ENCODE data around the gene MYO1D.

MYO1D gene

DNA sequence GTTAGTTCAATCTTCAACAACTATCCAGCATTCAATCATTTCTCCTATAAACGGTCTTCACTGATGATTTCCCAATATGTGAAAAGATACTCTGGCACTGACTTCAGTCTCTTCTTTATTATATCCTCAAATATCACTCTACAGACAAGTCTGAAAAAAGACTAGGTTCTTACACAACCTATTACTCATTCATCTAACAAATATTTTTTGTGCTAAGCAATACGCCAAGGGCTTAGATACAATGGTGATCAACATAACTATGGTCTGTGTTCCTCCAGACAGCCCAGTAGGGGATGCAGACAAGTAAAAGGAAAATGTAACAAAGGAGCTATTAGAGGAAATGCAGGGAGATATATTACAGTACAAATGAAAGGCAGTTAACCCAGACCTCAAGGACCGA, 63.9 kb downstream of the MYO1D start:
- DNase-seq, result no peak

DNA sequence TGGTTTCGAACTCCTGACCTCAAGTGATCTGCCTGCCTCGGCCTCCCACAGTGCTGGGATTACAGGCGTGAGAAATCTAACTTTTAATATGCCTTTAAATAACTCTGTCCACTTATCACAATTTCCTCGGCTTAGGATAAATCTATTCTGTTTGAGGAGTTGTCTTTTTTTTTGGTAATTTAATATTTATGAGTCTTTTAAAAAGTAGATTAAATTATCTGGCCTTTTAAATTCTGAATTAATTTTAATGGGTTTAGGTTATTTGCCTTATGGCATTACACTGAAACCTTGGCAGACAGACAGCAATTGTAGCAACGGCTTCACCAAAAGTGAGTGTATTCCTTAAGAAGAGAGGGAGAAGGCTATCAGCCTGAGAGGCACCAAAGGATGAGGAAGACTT, 66.2 kb downstream of the MYO1D start:
- no peak for DNase-seq

DNA sequence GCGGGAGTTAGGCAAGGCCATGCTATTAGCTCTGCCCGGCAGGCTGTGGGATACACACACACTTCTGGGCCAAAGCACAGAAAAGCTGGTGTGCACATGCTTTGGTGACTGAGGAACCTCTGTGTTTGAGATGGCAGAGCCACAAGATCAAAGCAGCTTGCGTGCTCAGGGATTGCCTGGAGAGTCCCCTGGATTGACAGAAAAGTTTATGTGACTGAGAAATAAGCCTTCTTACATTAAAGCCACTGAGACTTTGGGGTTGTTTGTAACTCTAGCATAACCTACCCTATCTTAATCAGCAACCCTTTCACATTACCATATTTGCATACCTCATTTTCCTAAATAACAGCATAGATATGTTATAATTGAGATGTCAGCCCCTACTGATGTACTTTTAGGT, 69.3 kb downstream of the MYO1D start:
- peak; percentile 13 to 70 for DNase-seq

DNA sequence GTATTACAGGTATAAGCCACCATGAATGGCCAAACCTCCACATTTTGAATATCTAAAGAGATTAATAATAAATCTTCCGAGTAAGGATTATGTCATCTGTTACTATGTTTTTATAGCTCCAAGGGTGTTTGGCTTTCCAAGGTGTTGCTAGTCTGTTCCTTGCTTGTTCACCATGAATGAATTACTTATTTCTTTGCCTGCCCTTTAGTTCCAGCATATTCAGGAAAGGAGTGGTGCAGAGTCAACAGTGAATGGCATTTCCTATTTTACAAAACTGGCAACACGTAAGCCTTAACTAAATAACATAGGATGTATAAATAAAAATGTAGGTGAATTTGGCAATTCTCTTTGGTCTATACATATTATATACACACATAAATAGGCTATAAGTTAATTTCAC, 70.3 kb downstream of the MYO1D start:
- DNase-seq, result no peak

DNA sequence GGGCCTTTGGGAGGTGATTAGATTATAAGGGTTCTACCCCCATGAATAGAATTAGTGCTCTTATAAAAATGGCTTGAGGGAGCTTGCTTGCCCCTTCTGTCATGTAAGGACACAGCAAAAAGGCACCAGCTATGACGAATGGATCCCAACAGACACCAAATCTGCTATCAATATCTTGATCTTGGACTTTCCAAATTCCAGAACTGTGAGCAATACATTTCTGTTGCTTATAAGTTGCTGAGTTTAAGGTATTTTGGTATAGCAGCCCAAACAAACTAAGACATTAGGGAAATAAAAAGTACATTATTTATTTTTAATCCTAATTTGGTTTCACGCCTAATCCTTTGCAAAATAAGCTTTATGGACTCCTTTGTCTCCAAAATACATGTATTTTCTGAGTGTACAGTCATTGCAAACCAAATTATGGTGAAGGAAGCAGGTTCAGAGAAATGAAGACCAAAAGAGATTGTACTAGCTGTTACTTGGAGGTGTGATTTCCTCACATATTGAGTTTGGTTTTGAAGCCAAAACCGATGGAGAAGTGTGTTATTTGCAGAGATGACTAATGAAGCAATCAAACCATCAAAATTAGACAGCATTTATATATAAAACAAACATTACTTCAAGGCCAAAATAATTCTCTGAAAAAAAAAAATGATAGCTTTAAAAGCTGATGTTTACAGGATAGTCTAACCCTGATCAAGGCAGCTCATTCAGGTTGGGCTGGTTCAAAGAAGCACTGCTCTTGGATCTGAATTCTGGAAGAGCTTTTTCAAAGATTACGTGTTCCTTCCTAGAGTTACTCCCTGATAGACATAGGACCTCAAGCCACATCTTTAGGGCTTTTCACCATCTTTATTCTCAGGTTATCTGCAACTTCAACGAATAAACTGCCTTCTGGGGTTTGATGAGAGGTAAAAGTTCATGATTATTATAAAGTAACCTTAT, 71.6 kb downstream of the MYO1D start:
- DNase-seq, result no peak

DNA sequence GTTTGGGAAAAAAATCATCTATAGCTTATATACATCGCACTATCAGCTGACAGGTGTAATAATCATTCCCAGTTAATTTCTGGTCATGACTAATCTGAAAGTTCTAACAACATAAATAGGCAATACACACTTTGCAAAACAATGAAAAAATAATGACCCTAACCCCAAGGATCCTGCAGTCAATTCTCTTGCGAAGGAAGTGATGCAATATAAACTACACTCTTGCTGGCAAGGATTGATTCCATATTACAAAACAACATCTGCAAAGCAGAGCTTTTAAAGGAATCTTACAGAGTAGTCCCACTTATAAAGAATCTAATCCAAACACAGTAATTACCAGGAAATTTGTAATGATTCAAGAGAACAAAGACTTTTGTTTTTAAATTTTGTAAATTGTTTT, 73.4 kb downstream of the MYO1D start:
- no peak for DNase-seq

DNA sequence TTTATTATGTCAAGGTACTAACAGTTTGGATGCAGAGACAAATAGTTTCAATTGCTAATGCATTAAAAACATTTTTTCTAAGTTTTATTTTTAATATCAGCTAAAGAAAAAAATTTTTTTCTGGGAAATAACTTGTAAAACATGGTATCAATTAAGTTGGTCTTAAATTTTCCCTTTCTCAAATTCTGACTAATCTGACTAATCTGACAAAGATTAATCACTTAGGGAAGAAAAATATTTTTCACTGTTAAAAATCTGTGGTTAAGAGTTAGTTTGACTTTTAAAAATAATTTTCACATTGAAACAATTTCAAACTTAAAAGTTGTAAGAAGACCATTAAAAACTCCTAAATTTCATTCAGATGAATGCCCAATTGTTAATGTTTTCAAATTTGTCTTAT, 74.6 kb downstream of the MYO1D start:
- no peak for DNase-seq

DNA sequence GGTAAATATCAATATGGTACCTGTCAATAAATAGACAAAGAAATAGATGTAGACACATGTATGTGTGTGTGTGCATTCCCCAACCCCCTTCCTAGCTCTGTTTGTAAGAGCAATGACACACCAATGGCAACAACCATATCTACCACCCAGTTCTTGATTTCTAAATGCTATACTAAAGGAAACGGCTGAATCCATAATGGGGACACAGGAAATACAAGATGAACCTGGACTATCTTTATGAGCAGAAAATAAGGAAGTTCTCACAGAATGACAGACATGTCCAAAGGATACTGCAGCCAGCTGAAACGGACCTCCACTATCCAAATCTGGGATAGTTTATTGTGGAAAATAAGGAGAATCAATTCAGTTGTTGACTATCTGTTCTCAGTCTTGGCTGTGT, 75.3 kb downstream of the MYO1D start:
- DNase-seq, result no peak

DNA sequence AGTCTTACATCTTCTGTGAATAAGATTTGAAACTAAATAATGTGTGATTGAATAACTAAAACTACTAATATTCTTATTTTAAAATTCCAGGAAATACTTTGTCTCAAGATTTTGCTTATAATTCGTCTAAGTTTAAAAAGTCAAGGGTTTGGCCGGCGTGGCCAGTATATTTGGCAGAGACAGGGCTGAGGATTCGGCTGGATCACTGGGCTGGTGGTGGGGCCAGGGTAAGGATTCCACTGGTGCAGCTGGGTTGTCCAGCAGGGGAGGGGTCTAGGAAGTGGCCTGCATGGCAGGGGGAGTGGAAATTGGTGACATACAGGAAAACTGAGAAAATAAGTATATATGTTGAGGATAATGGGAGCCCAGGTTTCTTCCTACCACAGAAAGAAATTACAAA, 75.7 kb downstream of the MYO1D start:
- DNase-seq, result no peak

DNA sequence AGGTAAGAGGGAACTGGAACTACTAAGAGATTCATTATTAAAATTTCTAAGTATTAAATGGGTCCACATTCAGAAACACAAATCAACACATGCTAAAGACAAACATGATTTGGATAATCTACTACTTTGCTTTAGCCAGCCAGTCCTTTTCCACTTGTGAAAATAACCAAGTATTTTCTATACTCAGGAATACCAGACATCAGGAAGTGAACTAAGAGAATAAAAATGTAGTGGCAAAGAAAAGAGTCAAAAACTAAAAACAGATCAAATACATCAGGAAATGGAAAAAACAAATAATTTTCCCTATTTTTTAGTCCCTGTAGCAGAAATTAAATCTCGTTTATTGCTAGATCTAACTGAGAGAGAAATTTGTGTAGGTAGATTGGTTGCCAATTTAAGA, 78.0 kb downstream of the MYO1D start:
- no peak for DNase-seq

DNA sequence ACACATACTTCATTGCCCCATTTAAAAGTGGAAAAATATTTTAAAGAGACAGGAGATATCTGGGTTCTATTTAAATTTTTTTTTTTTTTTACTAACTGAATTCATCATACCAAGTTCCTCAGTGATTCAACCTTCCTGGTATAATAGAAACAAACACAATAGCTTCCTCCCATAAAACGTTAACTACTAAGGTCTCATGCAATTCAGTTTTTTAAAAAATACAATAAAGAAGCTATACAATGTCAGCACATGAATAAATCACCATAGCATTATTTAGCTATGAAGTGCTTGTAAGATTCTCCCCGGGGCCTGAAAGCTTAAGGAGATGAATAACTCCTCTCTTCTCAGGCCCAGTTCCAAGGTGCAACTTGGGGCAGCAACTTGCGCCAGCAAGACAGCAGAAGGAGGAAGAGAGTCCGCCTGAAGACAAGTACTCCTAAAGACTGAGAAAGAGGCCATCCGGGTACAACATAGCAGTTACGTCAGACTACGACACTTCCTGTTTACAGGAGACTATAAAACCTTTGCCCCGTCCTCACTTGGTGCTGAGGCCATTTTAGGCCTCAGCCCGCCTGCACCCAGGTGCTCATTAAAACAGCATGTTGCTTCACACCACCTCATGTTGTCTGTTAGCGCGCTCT, 81.5 kb downstream of the MYO1D start:
- no peak for DNase-seq

DNA sequence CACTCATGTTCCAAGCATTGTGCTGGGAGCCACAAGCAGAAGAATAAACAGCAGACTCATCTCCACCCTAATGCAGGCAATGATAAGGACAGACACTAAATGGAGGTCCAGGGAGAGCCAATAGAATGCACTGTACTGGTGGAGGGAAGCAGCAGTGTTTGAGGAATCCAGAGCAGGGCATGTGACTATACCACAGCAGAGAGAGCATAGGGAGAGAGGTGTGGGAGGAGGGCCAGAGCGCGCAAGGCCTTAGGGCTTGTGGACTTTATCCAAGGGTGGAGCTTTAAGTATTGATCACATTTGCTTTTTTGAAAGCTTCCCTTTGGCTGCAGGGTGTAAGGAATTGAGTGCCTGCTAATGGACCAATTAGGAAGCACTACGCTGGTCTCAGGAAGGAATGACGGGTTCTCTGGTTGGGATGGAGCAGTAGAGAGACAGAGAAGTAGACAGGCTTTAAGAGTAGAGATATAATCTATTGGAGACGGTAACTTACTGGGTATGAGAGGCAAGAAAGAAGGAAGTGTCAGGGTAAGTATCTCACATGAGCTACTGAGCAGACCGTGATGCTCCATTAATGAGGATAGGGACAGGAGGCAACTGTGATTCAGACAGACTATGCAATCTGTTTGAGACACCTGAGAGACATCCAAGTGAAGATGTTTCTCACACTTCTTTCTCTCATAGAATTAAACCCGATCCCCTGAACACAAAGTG, 82.2 kb downstream of the MYO1D start:
- no peak for DNase-seq

DNA sequence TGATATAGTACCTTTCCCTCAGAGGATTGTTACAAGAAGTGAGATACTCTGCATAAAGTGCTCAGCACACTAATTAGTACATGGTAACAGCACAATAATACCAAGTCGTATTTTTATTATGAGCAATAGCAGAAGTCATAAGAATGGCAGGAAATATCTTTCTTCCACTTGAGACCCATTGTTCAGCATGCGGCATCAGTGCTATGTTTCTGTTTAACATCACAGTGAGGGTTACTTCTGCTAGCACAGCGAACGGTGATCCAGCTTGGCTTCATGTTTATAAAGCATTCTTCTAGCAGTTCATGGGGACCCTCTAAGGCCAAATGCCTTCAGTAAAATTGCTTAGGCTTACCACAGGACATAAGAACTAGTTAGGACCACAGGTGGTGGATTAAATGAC, 83.1 kb downstream of the MYO1D start:
- DNase-seq, result no peak

DNA sequence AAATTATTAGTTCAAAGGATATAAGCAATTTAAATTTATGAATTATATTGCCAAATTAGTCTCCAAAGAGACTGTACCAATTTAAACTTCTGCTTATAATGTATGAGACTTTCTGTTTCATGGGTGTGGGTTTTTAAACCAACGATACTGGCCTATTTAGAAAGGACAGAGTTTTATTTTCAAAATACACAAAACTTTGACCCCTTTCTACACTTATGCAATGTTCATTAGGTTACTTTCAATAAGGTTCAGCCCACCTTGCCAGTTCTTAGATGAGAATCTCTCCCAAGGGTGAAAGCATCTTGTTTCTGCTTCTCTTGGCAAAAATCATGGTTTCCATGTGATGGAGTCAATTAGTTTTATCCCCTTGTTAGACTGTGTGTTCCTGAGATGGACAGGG, 84.7 kb downstream of the MYO1D start:
- DNase-seq, result no peak

DNA sequence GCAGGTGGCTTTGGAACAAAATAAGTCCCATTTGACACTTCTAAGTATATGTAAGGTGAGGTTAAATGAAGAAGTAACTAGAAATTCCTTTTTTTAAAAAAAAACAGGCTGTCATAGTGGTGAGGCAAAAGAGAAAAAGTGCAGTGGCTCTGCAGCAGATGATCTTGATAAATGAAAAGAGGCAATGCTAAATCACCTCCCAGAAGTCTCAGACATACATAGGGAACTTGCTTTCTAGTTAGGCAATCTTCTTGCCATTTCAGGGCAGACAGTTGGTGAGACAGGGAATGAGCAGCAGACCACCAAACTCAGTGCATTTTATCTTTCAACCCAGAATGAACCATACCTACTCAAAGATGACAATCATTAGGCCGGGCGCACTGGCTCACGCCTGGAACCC, 90.8 kb downstream of the MYO1D start:
- DNase-seq, result no peak

DNA sequence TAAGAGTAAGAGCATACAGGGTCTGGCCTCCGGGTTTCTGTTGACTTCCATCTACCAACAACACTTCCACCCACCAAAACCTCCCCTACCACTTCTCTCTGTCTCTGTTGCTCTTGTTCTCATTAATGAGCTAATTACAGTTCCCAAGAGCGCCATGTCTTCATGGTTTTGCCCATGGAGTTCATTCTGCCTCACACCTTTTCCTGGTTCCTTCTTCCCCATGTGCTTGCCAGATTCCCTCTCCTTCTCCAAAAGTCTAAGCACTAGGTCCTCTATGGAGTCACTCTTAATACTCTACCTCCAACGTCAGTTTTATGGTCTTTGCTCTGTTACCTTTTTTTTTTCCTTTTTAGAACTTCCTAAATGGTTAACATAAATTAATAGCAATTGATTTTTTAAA, 92.8 kb downstream of the MYO1D start:
- no peak for DNase-seq

DNA sequence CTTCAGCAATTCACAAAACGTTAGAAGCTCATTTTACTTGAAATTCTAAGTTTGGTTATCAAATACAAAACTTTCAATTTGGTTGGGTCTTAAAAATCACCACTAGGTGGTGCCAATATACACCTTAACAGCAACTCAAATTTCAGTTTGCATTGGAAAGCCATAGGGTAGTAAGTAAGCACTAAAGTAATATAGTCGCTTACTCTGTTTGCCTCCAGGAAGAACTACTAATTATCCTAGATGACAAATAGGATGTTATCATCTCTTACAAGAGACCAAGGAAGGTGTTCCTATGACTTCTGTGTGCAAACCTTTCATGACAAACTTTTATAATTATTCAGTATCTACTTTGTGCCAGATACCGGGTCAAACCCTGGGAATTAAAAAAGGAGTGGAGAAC, 93.3 kb downstream of the MYO1D start:
- DNase-seq, result peak; percentile 29 to 76

DNA sequence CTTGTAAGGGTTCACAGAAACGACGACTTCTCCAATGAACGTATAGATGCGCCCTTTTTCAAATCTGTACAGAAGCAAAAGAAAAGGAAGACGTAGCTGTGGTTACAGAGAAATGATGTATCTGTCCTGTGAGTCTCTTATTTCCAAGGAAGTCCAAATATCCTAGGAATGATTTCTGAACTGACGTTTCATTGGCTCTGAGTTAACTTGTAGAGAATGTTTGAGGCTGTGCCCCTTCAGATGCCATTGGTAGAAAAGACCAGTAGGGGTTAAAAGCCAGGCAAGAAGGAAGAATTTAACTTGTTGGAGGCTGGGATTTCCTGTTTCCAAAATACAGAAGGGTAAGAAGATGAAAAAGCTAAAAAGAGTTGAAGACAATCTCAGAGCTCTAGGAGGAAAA, 96.2 kb downstream of the MYO1D start:
- no peak for DNase-seq

DNA sequence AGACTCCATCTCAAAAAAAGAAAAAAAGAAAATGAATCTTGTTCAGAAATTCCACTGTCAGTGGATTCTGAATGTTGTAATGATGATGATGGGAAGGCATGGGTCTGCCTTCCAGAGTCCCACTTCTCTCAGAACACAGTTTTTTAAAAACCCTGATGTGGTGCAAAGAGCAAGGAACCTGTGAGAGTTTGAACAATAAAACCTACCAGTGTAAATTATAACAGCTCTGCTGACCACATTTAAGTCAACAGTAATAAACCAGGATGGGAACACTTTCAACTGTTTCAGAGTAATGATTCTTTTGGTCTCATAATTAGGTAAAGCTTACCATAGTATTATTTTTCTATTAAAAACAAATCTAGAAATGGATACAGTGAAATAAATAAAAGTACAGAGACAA, 99.0 kb downstream of the MYO1D start:
- no peak for DNase-seq

DNA sequence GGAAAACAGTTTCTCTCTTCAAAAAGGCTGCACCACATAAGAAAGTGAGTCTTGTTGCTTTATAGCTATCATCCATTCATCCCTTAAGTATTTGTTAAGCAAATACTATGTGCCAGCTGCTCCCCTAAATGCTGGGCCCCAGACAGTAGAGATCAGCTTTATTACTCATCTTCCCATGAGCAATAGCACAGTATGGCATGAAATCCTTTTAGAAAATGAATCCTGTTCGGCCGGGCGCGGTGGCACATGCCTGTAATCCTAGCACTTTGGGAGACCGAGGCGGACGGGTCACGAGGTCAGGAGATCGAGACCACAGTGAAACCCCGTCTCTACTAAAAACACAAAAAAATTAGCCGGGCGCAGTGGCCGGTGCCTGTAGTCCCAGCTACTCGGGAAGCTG, 99.5 kb downstream of the MYO1D start:
- no peak for DNase-seq

DNA sequence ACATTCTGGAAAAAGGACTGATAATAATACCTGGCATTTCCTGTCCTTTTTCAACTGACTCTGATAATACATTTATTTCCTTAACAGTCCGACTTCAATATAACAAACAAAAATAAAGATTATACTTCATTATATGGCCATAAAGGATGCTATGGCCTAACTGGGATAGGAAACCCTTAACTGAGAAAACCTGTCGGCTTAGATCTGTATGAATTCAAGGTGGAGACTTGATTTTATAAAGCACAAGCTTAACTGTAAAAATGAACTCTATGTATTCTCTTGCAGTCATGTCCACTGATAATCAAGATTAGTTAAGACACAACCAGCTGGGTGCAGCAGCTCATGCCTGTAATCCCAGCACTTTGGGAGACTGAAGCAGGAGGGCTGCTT, 102.2 kb downstream of the MYO1D start:
- DNase-seq, result no peak

DNA sequence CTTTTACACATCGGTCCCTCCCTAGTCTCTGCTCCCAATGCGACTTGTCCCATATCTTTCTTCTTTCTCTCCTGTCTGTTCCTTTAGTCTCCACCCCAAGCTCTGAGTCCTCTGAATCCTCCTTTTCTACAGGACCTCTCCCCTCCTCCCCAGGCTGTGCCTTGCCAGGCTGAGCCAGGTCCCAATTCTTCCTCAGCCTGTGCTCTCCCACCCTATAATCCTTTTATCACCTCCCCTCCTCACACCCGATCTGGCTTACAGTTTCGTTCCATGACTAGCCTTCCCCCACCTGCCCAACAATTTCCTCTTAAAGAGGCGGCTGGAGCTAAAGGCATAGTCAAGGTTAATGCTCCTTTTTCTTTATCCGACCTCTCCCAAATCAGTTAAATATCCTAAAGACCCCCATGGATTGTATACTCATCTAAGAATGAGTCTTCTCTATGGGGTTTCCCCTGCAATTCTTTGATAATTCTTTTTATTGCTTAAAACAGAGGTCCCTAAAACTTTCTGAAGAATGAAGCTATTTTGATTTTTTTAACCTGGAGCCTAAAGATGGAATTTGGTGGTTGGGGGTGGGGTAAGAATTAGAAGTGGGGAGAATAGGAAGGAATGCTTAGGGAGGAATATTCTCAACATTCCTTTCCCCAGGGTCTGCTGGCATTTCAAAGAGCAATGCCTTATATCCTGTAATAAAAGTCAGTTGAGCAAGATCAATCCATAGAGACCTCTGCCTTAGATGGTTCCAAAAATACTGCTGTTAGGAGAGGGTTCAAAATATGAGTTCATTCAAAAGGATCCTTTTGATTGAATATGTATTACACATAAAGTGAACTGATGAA, 102.8 kb downstream of the MYO1D start:
- no peak for DNase-seq

DNA sequence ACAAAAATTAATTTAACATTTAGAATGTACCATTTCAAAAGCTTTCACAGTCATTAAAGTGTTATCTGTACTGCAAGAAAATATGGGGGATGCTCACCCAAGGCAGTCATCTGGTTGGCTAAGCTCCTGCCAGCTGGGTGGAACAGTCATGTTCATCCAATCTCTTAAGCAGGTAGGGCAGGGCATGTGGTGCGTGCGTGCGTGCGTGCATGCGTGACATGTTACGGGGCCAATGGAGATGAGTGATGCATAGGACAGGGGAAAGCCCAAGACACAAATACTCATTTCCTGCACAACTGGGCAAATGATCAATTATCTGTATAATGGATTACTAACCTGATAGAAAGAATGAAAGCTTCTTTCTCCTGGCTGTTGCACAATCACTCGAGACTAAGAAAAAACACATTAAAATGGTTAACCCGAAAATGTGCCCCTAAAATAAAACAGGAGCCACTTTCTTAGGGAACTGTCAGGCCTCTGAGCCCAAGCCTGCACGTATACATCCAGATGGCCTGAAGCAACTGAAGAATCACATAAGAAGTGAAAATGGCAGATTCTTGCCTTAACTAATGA, 104.4 kb downstream of the MYO1D start:
- no peak for DNase-seq

Data from NCI-H526 (cell line).